ENCODE measurements around the gene VMAC.
"Not testable (repeated sequence)": the region's sequence is repeated elsewhere in the genome, so short reads cannot be mapped to it uniquely, and the experiment has no call there.

Gene VMAC

DNA sequence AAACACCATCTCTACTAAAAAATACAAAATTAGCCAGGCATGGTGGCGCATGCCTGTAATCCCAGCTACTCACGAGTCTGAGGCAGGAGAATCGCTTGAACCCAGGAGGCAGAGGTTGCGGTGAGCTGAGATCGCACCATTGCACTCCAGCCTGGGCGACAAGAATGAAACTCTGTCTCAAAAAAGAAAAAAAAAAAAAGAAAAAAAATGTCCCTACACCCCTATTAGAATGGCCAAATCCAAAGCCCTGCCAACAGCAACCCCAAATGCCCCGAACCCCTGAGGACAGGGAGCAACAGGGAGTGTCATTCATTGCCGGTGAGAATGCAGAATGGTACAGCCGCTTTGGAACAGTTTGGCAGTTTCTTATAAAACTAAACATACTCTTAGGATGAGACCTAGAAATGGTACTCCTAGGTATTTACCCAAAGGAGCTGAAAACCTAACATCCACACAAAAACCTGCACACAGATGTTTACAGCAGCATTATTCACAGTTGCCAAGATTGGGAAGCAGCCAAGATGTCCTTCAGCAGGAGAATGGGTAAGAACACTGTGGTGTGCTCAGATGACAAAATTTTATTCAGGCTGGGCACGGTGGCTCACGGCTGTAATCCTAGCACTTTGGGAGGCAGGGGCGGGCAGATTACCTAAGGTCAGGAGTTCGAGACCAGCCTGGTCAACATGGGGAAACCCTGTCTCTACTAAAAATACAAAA lies 21.4 kb upstream of the VMAC start:
- DNase-seq (ENCODE audit: low read depth, low spot score): not testable (repeated sequence)

- not testable (repeated sequence) for DNase-seq (ENCODE audit: low read depth, low spot score)
Observed at GRCh38 chr19:5884065-5884811, 20.4 kb upstream of the VMAC start.

DNA sequence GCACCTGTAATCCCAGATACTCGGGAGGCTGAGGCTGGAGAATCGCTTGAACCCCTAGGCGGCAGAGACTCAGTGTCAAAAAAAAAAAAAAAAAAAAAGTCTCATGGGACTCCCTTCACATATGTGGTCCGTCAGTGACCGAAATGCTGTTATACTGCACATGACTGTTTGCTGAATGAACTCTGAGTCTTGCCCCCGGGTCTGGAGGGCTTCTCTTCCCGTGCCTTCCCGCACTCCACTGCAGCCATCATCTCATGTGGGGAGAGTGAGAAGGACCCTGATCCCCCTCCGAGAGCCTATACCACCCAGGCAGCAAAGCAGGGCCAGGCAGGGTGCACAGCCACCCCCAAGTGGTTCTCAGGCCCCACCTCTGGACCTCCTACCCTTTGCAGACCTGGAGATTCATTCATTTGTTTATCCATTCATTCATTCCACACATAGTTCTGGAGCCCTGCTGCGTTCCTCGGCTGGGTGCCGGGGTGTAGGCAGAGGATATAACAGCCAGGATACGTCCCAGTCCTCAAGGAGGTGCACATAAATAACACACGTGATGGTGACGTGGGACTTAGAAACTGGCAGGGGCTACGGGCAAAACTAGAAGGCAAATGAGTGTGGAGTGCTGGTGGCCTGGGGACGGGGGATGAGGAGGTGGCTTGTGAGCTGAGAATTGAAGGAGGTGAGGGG lies 15.2 kb upstream of the VMAC start:
- no peak for DNase-seq (ENCODE audit: low read depth, low spot score)

DNA sequence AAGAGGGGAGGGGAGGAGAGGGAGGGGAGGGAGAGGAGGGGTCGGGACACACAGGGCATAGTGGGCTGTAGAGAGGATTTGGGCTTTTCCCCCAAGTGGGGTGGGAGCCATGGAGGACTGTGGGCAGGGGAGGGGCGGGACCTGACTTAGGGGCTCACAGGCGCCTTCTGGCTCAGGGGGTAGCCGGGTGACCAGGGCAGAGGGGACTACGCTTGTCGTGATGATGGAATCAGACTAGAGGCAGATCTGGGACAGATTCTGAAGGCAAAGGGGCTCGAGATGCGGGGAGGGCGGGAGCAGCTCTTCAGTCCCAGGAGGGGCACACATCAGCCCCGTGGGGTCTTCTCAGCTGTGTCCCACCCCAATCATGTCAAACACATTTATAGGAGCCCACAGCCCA lies 14.6 kb upstream of the VMAC start:
- no peak for DNase-seq (ENCODE audit: low read depth, low spot score)

- no peak for DNase-seq (ENCODE audit: low read depth, low spot score)
Observed at GRCh38 chr19:5891572-5891937, 13.1 kb upstream of the VMAC start.

DNA sequence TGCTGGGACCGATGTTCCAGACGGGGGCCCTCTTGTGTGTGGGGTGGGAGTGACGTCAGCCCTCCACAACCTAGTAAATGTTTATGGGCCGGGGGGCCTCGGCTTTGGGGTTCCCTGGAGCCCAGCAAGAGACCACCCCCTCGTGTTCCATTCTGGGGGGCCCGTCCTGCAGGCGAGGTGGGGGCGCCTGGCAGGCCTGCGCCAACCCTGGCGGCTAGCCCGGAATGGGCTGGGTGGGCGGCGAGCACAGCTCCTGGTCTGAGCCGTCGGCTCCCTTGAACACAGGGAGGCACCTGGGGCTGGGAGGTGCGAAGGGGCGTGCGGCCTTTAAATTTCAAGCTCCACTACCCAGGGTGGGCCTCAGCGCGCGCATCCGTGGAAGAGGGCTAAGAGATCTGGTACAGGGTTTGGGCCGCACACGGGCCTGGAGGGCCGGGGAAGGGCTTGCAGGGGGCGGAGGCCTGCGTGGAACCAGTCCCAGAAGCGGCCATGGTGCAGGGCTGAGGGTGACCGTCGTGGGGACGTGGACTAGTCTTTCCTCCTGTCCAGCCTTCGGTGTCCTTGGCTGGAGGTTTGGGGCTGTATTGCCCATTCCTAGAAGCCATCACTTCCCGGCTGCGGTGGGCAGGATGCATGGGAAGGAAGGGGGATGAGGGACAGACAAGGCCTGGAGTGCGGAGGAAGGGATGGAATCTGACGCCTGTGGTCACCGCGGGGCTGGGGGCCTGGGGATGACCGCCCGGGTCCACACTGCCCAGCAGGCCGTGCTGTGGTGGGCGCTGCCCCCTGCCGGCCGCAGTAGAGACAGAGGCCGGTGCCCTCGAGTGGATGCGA lies 12.5 kb upstream of the VMAC start:
- no peak for DNase-seq (ENCODE audit: low read depth, low spot score)

DNA sequence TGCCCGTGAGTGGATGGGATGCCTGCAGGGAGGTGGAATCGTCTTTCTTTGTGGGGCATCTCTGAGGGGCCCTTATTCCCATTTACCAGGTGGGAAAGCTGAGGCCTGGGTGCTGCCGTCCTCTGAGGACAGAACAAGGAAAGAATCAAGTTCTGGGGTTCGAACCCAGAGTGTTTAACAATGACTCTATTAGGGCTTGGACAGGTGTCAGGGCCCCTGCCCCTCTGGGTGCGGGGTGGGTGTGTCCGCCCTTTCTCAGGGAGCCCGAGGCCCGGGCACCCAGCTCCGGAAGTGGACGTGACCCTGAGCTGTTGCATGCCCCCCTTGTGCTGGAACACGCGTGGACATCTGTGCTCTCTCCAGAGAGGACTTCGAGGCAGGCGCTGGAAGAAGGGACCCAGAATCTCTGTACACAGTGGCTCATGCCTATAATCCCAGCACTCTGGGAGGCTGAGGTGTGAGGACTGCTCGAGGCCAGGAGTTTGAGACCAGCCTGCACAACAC lies 11.8 kb upstream of the VMAC start:
- no peak for DNase-seq (ENCODE audit: low read depth, low spot score)

GRCh38 chr19:5893296-5893903 lies 11.3 kb upstream of the VMAC start:
- DNase-seq (ENCODE audit: low read depth, low spot score): no peak

GRCh38 chr19:5893907-5894703 lies 10.6 kb upstream of the VMAC start:
- DNase-seq (ENCODE audit: low read depth, low spot score): no peak

DNA sequence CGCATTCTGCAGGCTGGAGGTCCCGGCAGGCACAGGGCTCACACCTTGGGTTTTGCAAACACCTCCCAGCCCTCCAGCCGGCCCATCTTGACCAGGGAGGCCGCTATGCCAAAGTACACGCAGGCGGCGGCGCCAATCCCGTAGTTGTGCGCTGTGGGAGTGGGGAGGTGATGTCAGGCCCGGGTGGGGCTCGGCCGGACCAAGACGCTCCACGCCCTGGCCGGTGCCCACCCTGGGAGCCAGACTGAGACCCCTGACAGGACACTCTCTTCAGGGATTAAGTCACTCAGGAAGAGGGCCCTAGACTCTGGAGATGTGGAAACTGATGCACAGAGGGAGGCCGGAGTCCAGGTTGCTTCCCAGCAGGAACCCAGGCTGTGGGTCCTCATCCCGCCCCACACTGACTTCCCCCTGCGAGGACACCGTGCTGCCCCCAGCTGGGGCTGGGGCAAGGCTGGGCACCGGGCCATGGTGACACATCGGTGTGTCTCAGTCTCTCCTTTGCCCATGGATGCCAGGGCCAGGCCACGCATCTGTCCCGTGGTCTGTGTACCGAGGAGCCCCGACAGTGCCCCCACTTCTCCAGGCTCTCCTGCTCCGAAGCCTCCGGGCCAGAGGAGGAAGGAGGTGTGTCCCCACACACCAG lies 9.8 kb upstream of the VMAC start:
- DNase-seq (ENCODE audit: low read depth, low spot score): no peak

DNA sequence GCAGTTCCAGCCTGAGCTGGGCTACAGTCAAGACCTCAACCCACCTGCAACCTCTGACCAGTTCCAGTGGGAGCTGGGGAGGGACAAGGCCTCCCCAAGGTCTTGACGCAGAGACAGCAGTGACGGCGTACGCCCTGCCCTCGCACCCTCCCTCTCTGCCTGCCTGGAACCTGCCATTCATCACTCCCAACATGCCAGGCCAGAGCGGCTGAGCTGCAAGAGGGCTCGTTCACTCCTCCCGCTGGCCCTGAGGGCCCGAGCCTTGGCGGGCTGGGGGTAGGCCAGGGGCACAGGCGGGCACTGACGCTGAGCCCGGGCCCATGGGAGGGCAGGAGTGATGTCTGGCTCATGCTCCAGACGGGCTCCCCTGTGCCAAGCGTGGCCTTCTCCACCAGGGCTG lies 9.3 kb upstream of the VMAC start:
- DNase-seq (ENCODE audit: low read depth, low spot score): no peak

DNA sequence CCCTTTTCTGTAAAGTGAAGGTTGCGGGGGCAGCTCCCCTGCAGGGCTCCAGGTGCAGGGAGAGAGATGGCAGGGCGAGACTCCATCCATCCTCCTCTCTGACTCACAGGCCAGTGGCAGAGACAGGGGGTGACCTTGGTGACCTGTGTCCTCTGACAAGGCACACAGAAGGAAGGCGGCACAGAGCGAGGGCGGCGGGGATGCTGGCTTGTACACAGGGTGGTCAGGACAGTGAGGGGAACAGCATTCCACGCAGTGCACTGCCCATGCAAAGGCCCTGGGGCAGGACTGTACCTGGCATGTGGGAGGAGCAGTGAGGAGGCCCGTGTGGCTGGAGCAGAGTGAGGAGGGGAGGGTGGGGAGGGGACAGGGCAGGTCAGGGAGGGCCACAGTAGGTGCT lies 8.8 kb upstream of the VMAC start:
- DNase-seq (ENCODE audit: low read depth, low spot score): no peak

GRCh38 chr19:5896365-5897076 lies 8.2 kb upstream of the VMAC start:
- no peak for DNase-seq (ENCODE audit: low read depth, low spot score)

- DNase-seq (ENCODE audit: low read depth, low spot score): no peak
Observed at GRCh38 chr19:5897189-5897969, 7.3 kb upstream of the VMAC start.

- no peak for DNase-seq (ENCODE audit: low read depth, low spot score)
Observed at GRCh38 chr19:5899728-5900526, 4.7 kb upstream of the VMAC start.

GRCh38 chr19:5900976-5901375 lies 3.7 kb upstream of the VMAC start:
- DNase-seq (ENCODE audit: low read depth, low spot score): no peak

GRCh38 chr19:5903056-5903623 lies 1.5 kb upstream of the VMAC start:
- DNase-seq (ENCODE audit: low read depth, low spot score): no peak

Data from activated naive CD8-positive, alpha-beta T cell treated with anti-CD3 and anti-CD28 coated beads, Interleukin-2, amount 50 U/mL, for 16 hours (primary cell).